Neural cell (in vitro differentiated cells): ENCODE results near the gene ACP7. TPM values are rescaled to one million over a fixed set of nuclear protein-coding genes. Genes with fewer than 3 reads are reported as not detected.

ENCODE experiments used
- H2AFZ ChIP-seq: fragments of 200-600, 300-800 bp; sonication (generic), shearing (Covaris generic); 2 replicates; pipeline ENCODE4 v1.6.0; 2014; ENCODE audit warnings: low read depth, mild to moderate bottlenecking, antibody characterized with exemption, low read length, moderate library complexity
- H3F3A ChIP-seq: fragments of 200-600 bp; shearing (Covaris generic); 2 replicates; pipeline ENCODE4 v1.6.1; 2016; ENCODE audit warnings: mild to moderate bottlenecking, moderate library complexity, mixed read lengths, antibody characterized with exemption, low read length; ENCODE audit not compliant: insufficient read depth, poor library complexity, severe bottlenecking
- H3K27ac ChIP-seq: fragments of 200-600, 300-800 bp; sonication (generic), shearing (Covaris generic); 2 replicates; pipeline ENCODE4 v1.5.1; 2014; ENCODE audit warnings: mild to moderate bottlenecking, low read length, moderate library complexity
- H3K27me3 ChIP-seq: fragments of 300-800, 200-600 bp; sonication (generic), shearing (Covaris generic); 2 replicates; pipeline ENCODE4 v1.6.0; 2014; ENCODE audit warnings: mild to moderate bottlenecking, low read depth, low read length, moderate library complexity; ENCODE audit not compliant: insufficient read depth
- H3K36me3 ChIP-seq: fragments of 300-800, 200-600 bp; sonication (generic), shearing (Covaris generic); 2 replicates; pipeline ENCODE4 v1.5.1; 2014; ENCODE audit warnings: mild to moderate bottlenecking, antibody characterized with exemption, low read length, moderate library complexity; ENCODE audit not compliant: insufficient read depth
- H3K4me2 ChIP-seq: fragments of 300-800, 200-600 bp; sonication (generic), shearing (Covaris generic); 2 replicates; pipeline ENCODE4 v1.6.0; 2014; ENCODE audit warnings: mild to moderate bottlenecking, low read length
- H3K4me3 ChIP-seq: fragments of 300-800, 200-600 bp; sonication (generic), shearing (Covaris generic); 2 replicates; pipeline ENCODE4 v1.5.1; 2014; ENCODE audit warnings: mild to moderate bottlenecking, low read length, moderate library complexity
- H3K79me2 ChIP-seq: fragments of 200-600 bp; shearing (Covaris generic); replicated peaks from 2 replicates; pipeline ENCODE4 v1.6.0; 2014; ENCODE audit warnings: mild to moderate bottlenecking, low read length, moderate library complexity; ENCODE audit not compliant: insufficient read depth
- H3K9ac ChIP-seq: fragments of 300-800, 200-600 bp; sonication (generic), shearing (Covaris generic); 2 replicates; pipeline ENCODE4 v1.6.1; 2016; ENCODE audit warnings: mild to moderate bottlenecking, low read length, mixed read lengths
- H3K9me2 ChIP-seq: fragments of 200-600 bp; shearing (Covaris generic); 2 replicates; pipeline ENCODE4 v1.6.1; 2016; ENCODE audit warnings: mild to moderate bottlenecking, low read length, mixed read lengths; ENCODE audit not compliant: insufficient read depth
- H3K9me3 ChIP-seq: fragments of 200-600, 300-800 bp; sonication (generic), shearing (Covaris generic); 2 replicates; pipeline ENCODE4 v1.6.1; 2016; ENCODE audit warnings: mild to moderate bottlenecking, mixed run types, low read length, moderate library complexity, mixed read lengths
- H4K20me1 ChIP-seq: fragments of 200-600 bp; shearing (Covaris generic); 2 replicates; pipeline ENCODE4 v1.6.1; 2016; ENCODE audit warnings: mild to moderate bottlenecking, mixed run types; ENCODE audit not compliant: insufficient read depth
- CTCF ChIP-seq: fragments of 450-650 bp; IDR thresholded peaks from 2 replicates; pipeline ENCODE4 v1.5.1; 2014; ENCODE audit warnings: antibody characterized with exemption, mild to moderate bottlenecking, moderate library complexity; ENCODE audit not compliant: poor library complexity, severe bottlenecking
- EP300 ChIP-seq: fragments of 450-650 bp; conservative IDR thresholded peaks from 2 replicates; pipeline ENCODE4 v1.6.1; 2014; ENCODE audit warnings: antibody characterized with exemption, mild to moderate bottlenecking, moderate library complexity; ENCODE audit not compliant: poor library complexity, severe bottlenecking
- EZH2 ChIP-seq: fragments of 200-600, 300-800 bp; shearing (Covaris generic), sonication (generic); IDR thresholded peaks from 2 replicates; pipeline ENCODE4 v1.6.1; 2014; ENCODE audit warnings: antibody characterized with exemption, low read length, borderline replicate concordance, mild to moderate bottlenecking; ENCODE audit not compliant: insufficient read depth, poor library complexity, severe bottlenecking
- MXI1 ChIP-seq: fragments of 450-650 bp; conservative IDR thresholded peaks from 2 replicates; pipeline ENCODE4 v1.6.1; 2014; ENCODE audit warnings: antibody characterized with exemption, mild to moderate bottlenecking; ENCODE audit not compliant: poor library complexity, severe bottlenecking
- POLR2AphosphoS5 ChIP-seq: IDR thresholded peaks from 2 replicates; pipeline ENCODE4 v1.6.1; 2012
- RAD21 ChIP-seq: fragments of 450-650 bp; conservative IDR thresholded peaks from 2 replicates; pipeline ENCODE4 v1.6.1; 2014; ENCODE audit warnings: antibody characterized with exemption, mild to moderate bottlenecking, moderate library complexity
- REST ChIP-seq: IDR thresholded peaks from 2 replicates; pipeline ENCODE4 v1.6.1; 2012; ENCODE audit warnings: borderline replicate concordance
- SMC3 ChIP-seq: fragments of 450-650 bp; conservative IDR thresholded peaks from 2 replicates; pipeline ENCODE4 v1.6.1; 2014; ENCODE audit warnings: antibody characterized with exemption, mild to moderate bottlenecking, moderate library complexity; ENCODE audit not compliant: poor library complexity
- TAF1 ChIP-seq: IDR thresholded peaks from 2 replicates; pipeline ENCODE4 v1.6.1; 2012; ENCODE audit warnings: low read depth
- polyA plus RNA-seq: library from polyadenylated mRNA; depleted of rRNA; stranded (reverse); fragments of >200 nt; gene quantifications from 2 replicates; pipeline ENCODE4 v1.2.3, GENCODE V29; 2014

The ACP7 gene
- polyA plus RNA-seq, 1 donor from 2014 or later, result not detected

- Histone ChIP-seq H4K20me1 (no peaks in the 10 kb centered on the region), H3K4me3 (no peak overlapping the region), H3F3A (no peaks in the 10 kb centered on the region), H2AFZ (no peak overlapping the region), H3K9me3 (no peaks in the 10 kb centered on the region), H3K9me2 (no peaks in the 10 kb centered on the region), H3K27me3 (no peaks in the 10 kb centered on the region), H3K4me2 (no peak overlapping the region), H3K36me3 (no peaks in the 10 kb centered on the region), H3K79me2 (peaks cover 11% of the 10 kb centered on the region), H3K27ac (no peak overlapping the region), H3K9ac (no peak overlapping the region)
- no peak for TF ChIP-seq TAF1
- TF ChIP-seq MXI1, result no peak
- TF ChIP-seq RAD21, result no peak
- no peak for TF ChIP-seq SMC3
- TF ChIP-seq EZH2, result no peak
- no peak for TF ChIP-seq POLR2AphosphoS5
- TF ChIP-seq EP300, result no peak
- no peak for TF ChIP-seq REST
- TF ChIP-seq CTCF, result no peak
Measured at GRCh38 chr19:39133431-39134270, 49.5 kb downstream of the ACP7 start.

GRCh38 chr19:39135701-39136100, 51.5 kb downstream of the ACP7 start:
- Histone ChIP-seq H2AFZ (no peak overlapping the region), H3K9ac (no peak overlapping the region), H4K20me1 (no peaks in the 10 kb centered on the region), H3K36me3 (no peaks in the 10 kb centered on the region), H3K9me2 (no peaks in the 10 kb centered on the region), H3K27ac (no peak overlapping the region), H3K79me2 (peaks cover 19% of the 10 kb centered on the region), H3K4me2 (no peak overlapping the region), H3F3A (no peaks in the 10 kb centered on the region), H3K9me3 (no peaks in the 10 kb centered on the region), H3K4me3 (no peak overlapping the region), H3K27me3 (no peaks in the 10 kb centered on the region)
- TF ChIP-seq EP300, result no peak
- no peak for TF ChIP-seq EZH2
- TF ChIP-seq RAD21, result no peak
- no peak for TF ChIP-seq CTCF
- no peak for TF ChIP-seq POLR2AphosphoS5
- TF ChIP-seq TAF1, result no peak
- TF ChIP-seq REST, result no peak
- TF ChIP-seq MXI1, result no peak
- TF ChIP-seq SMC3, result no peak
